ENCODE results near the gene JMJD7.

The JMJD7 gene

DNA sequence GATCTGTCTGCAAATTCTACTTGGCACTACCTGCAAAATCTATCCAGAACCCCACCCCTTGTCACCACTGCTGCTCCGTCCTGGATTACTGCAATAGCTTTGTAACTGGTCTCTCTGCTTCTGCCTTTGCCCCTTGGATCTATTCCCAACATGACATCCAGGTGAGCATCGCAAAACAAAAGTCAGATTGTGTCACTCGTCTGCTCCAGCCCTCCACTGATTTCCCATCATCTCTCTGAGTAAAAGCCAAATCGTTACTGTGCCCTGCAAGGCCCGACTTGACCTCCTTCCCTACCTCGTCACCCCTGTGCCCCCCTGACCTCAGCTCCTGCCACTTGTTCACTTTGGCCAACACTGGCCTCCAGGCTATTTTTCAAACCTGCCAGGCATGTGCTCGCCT is 56.6 kb downstream of the JMJD7 start:
- no peak for DNase-seq (ENCODE audit: low spot score)

DNA sequence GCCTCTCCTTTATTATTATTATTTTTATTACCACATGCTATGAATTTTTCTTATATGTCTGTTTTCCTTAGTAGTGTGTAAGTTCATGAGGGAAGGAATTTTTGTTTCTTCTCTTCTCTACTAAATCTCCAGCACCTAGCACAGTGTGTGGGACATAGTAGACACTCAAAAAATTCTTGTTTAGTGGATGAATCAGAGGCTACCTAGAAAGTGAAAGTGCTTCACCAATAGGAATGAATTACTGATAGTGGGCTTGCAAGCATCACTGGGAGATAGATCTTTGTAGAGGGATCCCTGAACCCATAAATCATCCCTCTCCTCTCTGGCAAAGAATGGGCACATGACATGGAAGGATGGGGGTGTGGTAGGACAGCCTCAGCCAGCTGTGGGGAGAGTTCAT is 57.4 kb downstream of the JMJD7 start:
- DNase-seq (ENCODE audit: low spot score) = no peak

DNA sequence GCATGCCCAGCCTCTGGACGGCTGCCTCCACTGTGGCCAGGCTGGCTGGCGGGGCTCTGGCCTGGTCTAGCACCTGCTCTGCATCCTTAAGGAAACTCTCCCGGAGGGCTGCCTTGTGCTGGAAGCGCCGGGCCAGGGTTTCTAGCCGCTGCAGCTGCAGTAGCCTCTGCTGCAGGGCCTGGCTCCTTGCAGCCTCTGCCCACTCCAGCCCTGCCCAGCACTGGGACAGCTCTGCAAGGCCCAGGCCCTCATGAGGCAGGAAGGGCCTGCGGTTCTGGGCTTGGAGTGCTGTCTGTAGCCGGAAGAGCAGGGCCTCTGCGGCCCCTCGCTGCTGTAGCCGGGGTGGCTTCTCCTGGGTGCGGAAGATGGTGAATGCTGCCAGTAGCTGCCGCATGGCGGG is 57.9 kb downstream of the JMJD7 start:
- DNase-seq (ENCODE audit: low spot score) = no peak

DNA sequence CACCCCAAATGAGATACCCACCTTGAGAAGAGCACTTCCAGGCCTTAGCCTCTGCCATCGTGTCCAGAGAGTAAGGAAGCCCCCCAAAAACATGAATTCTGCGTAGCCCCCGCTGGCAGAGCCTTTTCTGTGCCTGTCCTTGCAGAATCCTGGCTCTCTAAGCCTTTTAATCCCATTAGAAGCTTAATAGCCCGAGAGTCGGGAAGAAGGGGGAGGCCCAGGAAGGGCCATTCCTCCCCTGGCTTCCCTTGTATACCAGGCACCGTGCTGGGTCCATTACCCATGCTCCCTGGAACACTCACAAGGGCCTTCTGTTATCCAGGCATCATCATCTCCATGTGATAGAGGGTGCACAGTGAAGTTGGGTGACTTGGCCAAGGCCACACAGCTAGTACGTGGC is 58.8 kb downstream of the JMJD7 start:
- DNase-seq (ENCODE audit: low spot score) = no peak

DNA sequence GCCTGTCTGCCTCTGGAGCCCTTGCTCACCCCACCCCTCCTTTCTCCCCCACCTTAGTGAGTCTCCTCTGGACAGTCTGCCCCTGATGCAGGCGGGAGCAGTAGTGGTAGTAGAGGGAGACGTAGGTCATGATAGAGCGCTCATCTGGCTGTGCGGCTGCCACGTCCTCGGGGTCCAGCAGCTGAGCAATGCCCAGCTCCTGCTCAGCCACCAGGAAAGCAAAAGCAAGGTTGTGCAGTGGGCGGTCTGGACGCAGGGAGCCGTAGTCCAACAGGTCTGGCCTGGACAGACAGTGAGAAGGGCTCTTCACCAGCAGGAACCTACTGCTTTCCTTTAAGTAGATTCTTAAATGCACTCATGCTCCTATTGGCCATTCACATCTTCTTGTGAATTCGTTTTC is 59.3 kb downstream of the JMJD7 start:
- DNase-seq (ENCODE audit: low spot score) = no peak
